NCI-H1105 treated with DMSO at 0.1 percent for 48 hours (cell line): ENCODE results near the gene LGALS4.
"Not testable (repeated sequence)": the region's sequence is repeated elsewhere in the genome, so short reads cannot be mapped to it uniquely, and the experiment has no call there.

ENCODE experiments used
- DNase-seq: peaks from one replicate; lab custom pipeline; 2025; lab: John Stamatoyannopoulos, UW

Gene LGALS4

DNA sequence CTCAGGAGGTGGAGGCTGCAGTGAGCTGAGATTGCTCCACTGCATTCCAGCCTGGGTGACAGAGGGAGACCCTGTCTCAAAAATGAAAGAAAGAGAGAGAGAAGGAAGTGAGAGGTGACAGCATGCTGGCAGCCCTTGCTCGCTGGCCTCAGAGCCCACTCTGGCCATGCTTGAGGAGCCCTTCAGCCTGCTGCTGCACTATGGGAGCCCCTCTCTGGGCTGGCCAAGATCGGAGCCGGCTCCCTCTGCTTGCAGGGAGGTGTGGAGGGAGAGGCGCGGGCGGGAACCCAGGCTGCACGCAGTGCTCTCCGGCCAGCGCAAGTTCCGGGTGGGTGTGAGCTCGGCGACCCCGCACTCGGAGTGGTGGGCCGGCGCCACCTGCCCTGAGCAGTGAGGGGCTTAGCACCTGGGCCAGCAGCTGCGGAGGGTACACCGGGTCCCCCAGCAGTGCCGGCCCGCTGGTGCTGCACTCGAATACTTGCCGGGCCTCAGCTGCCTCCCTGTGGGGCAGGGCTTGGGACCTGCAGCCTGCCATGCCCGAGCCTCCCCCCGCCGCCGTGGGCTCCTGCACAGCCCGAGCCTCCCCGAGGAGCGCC lies 8.6 kb upstream of the LGALS4 start:
- DNase-seq: not testable (repeated sequence)

DNA sequence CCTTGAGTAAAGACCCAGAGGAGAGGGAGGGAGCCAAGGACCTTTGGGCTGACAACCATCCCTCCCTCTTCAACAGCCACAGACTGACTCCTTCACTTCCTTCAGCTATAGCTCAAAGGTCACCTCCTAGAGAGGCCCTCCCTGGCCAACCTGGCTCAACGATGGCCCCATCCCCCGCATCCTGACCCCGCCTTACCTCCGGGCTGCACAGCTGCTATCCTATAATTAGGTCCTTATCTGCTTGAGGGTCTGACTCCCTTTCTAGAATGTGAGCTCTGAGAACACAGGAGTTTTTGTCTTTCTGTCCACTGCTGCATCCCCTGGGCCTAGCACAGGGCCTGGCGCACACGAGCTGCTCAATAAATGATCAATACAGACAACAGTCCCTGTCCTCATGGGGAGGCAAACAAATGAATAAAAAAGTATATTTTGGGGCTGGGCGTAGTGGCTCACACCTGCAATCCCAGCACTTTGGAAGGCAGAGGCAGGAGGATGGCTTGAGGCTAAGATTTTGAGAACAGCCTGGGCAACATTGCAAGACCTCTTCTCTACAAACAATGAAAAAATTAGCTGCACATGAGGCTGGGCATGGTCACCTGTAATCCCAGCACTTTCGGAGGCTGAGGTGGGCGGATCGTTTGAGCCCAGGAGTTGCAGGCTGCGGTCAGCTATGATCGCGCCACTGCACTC lies 6.6 kb upstream of the LGALS4 start:
- DNase-seq: no peak

DNA sequence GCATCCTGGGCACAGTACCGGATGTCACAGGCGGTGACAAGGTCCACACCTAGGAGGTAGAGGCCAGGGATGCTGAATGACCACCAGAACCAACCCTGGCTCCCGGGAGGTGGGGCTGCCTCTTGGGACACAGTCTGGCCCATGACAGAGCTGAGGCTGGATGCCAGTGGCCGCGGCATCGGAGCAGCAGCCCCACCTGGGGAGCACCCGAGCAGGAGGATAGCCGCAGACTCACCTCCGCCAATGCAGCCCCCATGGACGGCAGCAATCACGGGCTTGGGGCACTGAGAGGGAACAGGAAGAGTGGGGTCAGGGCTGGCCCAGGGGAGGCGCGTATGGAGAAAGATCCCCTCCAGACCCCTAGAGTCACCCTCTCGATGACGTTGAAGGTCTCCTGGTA lies 4.3 kb upstream of the LGALS4 start:
- DNase-seq: no peak

DNA sequence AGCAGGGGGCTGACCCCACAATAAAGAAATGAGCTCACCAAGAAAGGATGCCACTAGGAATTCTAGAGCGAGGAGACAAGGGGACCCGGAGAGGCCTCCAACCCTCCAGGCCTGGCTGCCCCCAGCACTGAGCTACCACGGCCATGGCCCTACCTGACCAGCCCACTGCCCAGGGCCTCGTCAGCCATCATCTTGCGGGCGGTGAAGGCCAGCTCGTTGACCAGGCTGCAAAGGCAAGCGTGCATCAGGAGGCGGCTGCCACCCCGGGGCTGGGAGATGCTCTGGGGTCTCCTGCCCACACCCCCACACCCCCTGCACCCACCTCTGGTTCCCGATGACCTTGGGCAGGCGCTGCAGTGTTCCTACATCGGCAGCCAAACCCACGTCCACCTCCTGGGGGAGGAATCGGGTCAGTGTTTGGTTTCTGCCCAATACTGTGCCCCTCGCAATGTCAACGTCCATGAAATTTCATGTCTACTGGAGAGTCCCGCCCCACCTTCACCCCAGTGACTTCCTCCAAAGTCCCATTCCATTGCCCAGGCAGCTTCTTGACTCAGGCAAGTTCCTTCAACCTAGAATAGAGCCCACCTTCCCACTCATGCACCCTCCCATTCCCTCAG lies 3.5 kb upstream of the LGALS4 start:
- no peak for DNase-seq

DNA sequence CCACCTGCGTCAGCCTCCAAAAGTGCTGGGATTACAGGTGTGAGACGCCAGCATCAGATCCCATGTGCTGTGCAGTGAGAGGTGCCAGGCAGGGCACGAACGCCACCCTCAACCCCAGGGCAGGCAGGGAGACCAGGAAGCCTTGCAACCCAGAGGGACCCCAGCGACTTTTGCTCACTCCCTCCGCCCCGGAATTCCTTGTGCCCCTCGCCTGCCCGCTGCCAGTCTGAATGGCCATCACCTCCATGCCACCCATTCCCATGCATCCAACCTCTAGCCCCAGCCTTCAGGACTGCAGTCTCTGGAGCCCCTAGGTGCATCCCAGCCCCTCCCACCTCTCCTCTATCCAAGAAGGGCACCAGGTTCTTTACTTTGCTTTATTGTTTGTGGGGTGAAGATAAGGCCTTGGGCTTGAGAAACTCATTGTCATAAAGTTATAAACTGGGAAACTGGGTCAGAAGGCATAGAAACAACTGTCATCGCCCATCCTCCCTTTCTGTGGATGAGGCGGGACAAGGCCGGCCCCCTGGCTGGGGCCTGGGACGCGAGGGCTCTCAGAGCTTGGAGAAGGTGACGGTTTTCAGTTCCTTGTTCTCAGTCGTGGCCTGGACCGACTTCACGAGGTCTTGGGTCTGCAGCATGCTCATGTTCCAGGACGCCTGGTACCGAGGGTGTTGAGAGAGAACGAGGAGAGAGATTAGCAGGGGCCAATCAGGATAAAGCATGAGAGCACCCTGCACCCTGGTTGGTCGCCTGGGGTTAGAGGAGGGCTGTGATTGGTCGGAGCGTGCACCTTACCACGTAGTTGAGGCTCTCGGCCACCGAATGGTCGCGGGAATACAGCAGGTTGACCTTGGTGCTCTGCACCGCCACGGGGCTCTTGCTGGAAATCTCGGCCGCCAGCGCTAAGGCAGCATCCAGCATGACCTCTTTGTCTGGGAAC lies 2.6 kb upstream of the LGALS4 start:
- DNase-seq: no peak

DNA sequence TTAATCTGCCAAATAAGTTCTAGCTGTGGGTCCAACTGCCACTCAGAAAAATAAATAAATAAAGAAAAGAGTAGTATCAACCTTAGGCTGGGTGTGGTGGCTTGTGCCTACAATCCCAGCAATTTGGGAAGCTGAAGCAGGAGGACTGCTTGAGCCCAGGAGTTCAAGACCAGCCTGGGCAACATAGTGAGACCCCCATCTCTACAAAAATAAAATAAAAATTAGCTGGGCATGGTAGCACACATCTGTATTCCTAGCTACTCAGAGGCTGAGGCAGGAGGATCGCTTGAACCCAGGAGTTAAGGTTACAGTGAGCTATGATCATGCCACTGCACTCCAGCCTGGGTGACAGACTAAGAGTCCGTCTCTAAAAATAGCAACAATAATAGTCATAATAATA lies 1.2 kb upstream of the LGALS4 start:
- not testable (repeated sequence) for DNase-seq

DNA sequence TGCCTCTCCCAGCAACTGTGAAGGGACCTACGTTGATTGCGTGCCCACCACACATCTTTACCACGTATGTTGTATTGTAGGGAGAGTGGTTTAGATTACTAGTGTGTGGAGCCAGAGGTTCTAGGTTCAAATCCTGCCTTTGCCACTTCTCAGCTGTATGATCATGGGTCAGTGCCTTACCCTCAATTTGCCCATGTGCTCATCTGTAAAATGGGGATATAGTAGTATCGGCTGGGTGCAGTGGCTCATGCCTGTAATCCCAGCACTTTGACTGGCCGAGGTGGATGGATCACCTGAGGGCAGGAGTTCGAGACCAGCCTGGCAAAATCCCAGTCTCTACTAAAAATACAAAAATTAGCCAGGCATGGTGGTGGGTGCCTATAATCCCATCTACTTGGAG lies 578 bp upstream of the LGALS4 start:
- DNase-seq: no peak

DNA sequence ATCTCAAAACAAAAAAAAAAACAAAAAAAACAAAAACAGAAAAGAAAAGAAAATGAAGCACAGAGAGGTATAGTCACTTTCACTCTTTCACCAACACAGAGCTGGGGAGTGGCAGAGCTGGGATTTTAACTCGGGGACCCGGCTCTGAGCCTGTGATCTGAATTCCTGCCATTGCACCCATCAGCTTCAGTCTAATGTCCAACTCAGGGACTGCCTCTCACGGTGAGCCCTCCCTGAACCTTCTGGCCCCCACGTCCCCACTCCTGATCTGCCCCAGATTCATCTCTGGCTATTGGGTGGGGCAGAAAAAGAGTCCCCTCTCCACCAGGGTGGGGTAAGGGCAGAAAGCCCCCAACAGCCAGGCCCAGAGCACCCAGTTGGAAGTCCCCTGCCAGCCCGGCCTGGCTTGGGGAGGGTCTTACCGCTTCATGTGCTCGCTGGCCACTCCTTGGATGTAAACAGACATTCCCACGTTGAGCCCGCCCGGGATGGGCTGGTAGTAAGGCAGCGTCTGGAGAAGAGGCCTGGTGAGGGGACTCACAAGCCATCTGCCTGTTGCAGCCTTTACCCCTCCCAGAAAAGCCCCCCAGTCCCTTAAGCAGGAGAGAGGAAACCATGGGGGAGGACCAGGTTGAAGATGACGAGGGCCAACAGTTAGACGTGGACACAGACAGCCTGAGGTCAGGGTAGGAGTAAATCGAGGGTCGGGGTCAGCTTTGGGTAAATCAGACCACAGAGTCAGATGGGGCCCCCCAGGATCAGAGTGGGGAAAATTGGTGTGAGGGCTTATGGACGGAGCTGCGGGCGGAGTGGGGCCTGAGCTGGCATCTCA lies 520 bp downstream of the LGALS4 start:
- DNase-seq: no peak

DNA sequence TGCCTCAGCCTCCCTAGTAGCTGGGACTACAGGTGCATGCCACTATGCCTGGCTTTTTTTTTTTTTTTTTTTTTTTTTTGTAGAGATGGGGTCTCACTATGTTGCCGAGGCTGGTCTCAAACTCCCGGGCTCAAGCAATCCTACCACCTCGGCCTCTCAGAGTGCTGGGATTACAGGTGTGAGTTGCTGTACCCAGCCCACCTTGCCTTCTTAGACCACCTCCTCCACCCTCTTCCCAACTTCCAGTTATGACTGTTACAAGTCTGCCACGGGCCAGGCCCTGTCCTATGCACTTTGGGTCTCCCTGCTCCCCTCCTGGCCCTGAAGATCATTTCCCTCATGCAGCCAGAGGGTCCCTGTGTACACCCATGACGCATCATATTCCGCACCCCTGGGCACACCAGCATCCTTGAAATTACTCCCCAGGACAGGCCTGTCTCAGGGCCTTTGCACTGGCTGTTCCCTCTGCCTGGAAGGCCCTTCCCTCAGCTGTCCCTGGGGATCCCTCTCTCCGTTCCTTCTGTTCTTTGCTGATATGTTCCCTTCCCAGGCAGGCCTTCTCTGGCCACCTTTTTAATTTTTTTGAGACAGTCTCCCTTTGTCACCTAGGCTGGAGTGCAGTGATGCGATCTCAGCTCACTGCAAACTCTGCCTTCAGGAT lies 3.0 kb downstream of the LGALS4 start:
- no peak for DNase-seq

DNA sequence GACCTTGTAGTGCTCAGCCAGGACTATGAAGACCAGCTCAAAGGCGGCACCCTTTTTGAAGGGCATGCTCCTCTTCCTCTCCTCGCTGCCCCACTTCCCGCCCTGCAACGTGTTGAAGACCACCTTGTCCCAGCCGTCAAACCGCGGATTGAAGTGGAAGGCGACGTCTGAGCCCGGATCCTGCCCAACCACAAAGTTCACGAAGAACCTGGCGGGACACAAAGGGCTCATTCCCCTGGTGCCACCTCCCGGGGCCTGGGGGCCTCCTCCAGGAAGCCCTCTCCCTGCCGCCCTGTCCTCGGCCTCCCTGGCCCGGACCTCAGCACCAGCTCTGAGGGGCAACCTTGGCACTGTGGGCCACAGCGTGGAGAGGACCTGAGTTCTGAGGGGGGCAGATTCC lies 4.0 kb downstream of the LGALS4 start:
- no peak for DNase-seq

DNA sequence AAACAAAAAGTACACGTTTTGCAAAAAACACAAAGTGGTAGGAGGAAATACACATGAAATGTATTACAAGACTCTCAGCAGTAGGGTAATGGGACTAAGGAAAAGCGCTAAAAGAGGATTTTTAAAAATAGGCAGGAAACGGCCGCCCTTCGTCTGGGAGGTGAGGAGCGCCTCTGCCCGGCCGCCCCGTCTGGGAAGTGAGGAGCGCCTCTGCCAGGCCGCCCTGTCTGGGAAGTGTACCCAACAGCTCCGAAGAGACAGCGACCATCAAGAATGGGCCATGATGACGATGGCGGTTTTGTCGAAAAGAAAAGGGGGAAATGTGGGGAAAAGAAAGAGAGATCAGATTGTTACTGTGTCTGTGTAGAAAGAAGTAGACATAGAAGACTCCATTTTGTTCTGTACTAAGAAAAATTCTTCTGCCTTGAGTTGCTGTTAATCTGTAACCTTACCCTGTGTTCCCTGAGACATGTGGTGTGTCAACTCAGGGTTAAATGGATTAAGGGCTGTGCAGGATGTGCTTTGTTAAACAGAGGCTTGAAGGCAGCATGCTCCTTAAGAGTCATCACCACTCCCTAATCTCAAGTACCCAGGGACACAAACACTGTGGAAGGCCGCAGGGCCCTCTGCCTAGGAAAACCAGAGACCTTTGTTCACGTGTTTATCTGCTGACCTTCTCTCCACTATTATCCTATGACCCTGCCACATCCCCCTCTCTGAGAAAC lies 5.2 kb downstream of the LGALS4 start:
- DNase-seq: not testable (repeated sequence)

DNA sequence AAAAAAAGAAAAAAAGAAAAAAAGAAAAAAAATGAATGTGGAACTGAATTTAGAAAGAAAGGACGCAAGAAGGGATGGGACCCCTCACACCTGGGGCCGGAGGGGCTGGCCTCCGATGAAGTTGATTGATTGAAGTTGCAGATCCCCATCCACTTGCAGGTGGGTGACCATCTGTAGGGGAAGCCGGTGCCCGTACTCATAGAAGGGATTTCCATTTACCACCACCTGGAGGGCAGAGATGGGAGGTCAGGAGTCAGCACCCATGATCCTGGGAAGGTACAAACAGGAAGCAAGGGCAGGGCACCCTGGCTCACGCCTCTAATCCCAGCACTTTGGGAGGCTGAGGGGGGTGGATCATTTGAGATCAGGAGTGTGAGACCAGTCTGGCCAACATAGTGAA lies 6.4 kb downstream of the LGALS4 start:
- DNase-seq: no peak

DNA sequence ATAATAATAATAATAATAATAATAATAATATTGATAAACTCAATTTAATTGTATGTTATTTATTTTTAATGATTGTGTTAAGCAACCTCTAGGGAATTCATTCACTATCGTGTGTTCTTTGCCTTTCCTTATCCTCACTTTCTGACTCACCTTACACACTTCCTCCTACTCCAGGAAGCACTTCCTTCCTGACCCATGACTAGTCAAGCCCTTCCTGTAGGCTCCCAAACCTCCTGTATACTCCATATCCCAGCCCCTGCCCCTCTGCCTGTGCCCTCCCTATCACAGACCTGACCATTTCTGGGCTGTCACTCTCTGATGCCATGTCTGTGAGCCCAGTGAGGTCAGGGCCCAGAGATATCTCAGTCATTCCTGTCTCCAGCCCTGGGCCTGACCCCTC lies 7.6 kb downstream of the LGALS4 start:
- no peak for DNase-seq

DNA sequence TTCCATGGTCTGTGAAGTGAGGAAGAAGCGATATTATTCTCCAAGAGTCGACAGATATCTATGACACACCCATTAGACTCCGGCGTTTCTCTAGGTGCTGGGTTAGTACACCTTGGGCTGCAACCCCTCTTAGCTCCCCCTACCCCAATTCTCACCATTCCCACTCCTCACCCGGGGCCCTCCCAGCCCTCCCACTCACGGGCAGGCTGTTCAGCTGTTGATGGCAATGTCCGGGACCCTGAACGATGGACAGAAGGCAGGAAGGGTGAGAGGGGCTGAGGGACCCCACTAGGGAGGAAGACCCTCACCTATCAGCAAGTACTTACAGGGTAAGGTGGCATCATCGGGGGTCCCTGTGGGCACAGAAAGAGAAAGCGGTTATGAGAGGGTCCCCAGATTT lies 9.2 kb downstream of the LGALS4 start:
- DNase-seq: no peak

DNA sequence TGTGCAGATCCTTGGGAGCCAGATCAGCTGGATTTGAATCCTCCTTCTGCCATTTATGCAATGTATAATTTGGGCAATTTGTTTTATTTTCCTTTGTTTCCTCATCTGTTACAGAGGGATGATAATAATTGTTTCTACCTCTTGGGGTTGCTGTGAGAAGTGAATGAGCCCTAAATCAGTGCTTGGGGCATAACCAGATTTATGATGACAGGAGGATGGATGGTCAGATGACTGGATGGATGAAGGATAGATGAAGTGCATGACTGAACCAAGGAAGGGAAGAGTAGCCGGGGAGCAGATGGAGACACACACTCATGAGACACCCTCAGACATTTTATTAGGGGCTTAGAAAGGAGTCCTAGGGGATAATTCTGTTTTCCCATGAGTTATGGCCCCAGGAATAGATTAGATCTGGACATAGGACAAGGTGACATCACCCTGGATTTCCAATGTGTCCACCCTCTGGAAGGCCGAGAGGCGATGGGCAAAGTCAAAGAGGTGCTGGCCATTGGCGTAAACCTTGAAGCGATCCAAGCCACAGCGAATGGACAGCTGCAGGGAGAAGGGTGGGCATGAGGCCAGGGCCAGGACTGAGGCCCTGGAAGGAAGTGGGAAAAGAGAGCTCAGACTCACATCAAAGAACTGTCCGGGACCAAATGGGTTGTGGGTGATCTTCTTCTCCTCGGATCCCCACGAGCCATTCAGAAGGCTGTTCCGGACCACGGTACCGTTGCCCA lies 11.2 kb downstream of the LGALS4 start:
- no peak for DNase-seq

DNA sequence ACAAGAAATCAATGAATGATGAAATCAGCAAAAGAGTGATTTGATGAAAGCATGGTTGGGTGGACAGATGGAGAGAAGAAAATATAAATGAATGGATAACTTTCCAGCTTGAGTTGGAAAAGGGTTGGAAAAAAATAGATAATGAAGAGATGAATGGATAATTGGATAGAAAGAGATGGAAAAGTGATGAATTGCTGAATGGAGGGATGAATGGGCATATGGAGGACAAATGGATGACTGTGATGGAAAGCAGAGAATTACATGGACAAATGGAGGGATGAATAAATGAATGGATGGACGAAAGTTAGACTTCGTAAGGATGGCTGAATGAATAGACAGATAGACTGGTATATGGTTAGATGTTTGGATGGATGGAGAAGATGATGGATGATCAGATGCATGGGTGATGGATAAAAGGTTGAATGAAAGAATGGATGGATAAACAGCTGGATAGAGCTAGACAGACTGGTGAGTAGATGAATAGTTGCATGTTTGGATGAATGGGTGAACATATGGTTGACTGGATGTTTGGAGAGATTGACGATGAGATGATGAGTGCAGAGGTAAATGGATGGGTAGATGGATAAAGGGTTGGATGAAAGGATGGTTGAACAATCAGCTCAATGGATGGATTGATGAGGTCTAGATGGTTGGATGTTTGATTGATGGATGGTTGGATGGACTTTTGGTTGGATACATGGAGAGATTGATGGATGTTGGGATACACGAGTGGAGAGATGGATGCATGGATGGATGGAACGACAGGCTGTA lies 12.0 kb downstream of the LGALS4 start:
- DNase-seq: no peak

DNA sequence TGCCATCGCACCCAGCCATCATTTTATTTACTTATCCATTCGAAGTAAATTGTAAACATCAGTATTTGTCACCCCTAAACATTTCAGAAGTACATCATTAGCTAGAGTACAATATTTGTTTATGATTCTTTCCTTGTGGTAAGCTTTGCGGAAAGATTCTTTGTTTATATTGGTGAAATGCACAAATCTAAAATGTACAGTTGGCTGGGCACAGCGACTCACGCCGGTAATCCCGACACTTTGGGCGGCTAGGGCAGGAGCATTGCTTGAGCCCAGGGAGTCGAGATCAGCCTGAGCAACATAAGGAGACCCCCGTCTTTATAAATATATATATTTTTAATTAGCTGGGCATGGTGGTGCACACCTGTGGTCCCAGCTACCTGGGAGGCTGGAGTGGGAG lies 13.6 kb downstream of the LGALS4 start:
- no peak for DNase-seq

DNA sequence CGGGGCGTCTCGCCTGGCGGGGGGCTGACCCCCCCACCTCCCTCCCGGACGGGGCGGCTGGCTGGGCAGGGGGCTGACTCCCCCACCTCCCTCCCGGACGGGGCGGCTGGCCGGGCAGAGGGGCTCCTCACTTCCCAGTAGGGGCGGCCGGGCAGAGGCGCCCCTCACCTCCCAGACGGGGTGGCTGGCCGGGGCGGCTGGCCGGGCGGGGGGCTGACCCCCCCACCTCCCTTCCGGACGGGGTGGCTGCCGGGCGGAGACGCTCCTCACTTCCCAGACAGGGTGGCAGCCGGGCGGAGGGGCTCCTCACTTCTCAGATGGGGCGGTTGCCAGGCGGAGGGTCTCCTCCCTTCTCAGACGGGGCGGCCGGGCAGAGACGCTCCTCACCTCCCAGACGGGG lies 15.0 kb downstream of the LGALS4 start:
- DNase-seq: not testable (repeated sequence)

DNA sequence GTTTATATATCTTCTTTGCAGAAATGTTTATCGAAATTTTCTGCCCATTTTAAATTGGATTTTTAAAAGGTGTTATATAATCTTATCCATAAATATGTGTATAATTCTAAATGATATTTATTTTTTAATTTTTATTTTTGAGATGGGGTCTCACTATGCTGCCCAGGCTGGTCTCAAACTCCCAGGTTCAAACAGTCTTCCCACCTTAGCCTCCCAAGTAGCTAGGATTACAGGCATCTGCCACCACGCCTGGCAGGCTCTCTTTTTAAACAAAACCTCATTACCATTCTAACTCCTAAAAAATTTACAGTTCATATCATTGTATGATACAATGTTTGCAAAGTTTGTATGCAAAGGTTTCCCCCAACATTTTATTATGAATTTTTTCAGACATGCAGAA lies 16.6 kb downstream of the LGALS4 start:
- no peak for DNase-seq
